ENCODE measurements around the gene SLC25A12. TPM values are rescaled to one million over a fixed set of nuclear protein-coding genes. Genes with fewer than 3 reads are reported as not detected.

The SLC25A12 gene
- total RNA-seq, 2 experiments from 2014 or later = 8.7 to 9.5 TPM

DNA sequence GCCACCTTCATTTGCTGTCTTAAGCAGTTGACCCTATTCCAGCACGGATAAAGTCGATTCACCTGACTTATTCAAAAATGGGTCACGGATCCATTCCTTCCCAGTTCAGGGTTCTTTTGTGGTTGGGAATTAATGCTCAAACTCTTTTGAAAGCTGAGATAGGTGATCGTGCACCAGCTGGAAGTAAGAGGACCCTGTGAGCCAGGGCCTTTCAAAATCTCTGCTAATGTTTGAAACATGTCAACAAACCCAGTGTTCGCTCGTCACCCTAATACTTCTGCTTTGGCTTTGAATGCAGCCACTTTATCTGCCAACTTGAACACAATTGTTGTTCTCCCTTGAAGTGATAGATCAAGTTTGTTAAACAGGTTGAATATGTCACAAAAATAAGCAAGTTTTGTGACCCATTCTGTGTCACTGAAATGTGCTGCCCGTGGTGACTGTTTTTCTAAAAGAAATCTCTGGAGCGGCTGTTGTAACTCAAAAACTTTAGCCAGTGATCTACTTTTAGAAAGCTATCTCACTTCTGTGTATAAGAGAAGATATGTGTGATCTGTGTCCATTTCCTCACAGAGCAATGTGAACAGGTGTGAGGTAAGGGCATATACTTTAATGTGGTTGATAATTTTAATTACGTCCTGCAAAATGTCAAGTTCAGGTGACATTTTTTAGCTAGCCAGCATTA, 45.2 kb upstream of the SLC25A12 start:
- TF ChIP-seq, protein P1, sequence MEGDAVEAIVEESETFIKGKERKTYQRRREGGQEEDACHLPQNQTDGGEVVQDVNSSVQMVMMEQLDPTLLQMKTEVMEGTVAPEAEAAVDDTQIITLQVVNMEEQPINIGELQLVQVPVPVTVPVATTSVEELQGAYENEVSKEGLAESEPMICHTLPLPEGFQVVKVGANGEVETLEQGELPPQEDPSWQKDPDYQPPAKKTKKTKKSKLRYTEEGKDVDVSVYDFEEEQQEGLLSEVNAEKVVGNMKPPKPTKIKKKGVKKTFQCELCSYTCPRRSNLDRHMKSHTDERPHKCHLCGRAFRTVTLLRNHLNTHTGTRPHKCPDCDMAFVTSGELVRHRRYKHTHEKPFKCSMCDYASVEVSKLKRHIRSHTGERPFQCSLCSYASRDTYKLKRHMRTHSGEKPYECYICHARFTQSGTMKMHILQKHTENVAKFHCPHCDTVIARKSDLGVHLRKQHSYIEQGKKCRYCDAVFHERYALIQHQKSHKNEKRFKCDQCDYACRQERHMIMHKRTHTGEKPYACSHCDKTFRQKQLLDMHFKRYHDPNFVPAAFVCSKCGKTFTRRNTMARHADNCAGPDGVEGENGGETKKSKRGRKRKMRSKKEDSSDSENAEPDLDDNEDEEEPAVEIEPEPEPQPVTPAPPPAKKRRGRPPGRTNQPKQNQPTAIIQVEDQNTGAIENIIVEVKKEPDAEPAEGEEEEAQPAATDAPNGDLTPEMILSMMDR (IDR thresholded peaks at IDR 0.05) = no peak
- Histone ChIP-seq H3K36me3 (ENCODE audit: insufficient read depth, low read length) (no peaks in the 10 kb centered on the region), H3K9me3 (ENCODE audit: control insufficient read depth in 1 of 2, insufficient read depth in 1 of 2, low read length in 2 of 2) (no peaks in the 10 kb centered on the region), H3K27me3 (ENCODE audit: control insufficient read depth in 1 of 2, insufficient read depth in 2 of 2, low read length in 2 of 2) (no peaks in the 10 kb centered on the region), H3K4me3 (ENCODE audit: low read length) (no peak overlapping the region), H3K4me1 (ENCODE audit: insufficient read depth, low read length) (peaks cover 3% of the 10 kb centered on the region), H3K27ac (ENCODE audit: low read depth in 1 of 2, low read length in 2 of 2) (no peak overlapping the region)
- peaks cover 29% of the 10 kb centered on the region for H3K36me3 Mint-ChIP-seq (ENCODE audit: low read depth)
- ATAC-seq (ENCODE audit: poor library complexity) = no peak
- H3K4me3 Mint-ChIP-seq = no peak overlapping the region
- CTCF ChIA-PET = no interaction called here
- no peak overlapping the region for H3K27ac Mint-ChIP-seq
- intact Hi-C loops (cut with DNase I, micrococcal nuclease) = no loop called here
- no peaks in the 10 kb centered on the region for H3K27me3 Mint-ChIP-seq
- no peak for DNase-seq
- no peaks in the 10 kb centered on the region for H3K9me3 Mint-ChIP-seq
- H3K4me1 Mint-ChIP-seq (ENCODE audit: low read depth) = peaks cover 47% of the 10 kb centered on the region
- POLR2A ChIA-PET = no interaction called here

DNA sequence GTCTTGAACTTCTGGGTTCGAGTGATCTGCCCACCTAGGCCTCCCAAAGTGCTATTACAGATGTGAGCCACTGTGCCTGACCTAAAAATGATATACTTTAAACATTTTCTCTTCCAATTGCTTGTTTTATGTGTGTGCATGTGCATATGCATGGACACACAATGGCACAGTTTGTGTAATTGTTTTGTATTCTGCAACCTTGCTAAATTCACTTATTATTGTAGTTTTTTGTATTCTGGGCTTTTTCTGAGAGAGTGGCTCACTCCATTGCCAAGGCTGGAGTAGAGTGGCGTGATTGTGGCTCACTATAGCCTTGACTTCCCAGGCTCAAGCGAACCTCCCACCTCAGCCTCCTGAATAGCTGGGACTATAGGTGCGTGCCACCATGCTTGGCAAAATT, 36.3 kb upstream of the SLC25A12 start:
- TF ChIP-seq, protein P1 (IDR thresholded peaks at IDR 0.05) = no peak
- DNase-seq (no peak), ATAC-seq (ENCODE audit: poor library complexity) (no peak)
- Histone ChIP-seq H3K9me3 (ENCODE audit: control insufficient read depth in 1 of 2, insufficient read depth in 1 of 2, low read length in 2 of 2) (no peaks in the 10 kb centered on the region), H3K4me3 (ENCODE audit: low read length) (no peak overlapping the region), H3K4me1 (ENCODE audit: insufficient read depth, low read length) (no peaks in the 10 kb centered on the region), H3K27me3 (ENCODE audit: control insufficient read depth in 1 of 2, insufficient read depth in 2 of 2, low read length in 2 of 2) (no peaks in the 10 kb centered on the region), H3K27ac (ENCODE audit: low read depth in 1 of 2, low read length in 2 of 2) (no peak overlapping the region), H3K36me3 (ENCODE audit: insufficient read depth, low read length) (peaks cover 40% of the 10 kb centered on the region)
- ChIA-PET CTCF (no interaction called here), POLR2A (interaction anchor here (1.4 kb wide), 1 partner anchor 8 kb away, joined by 5 read pairs; the partner anchor contains the start of gene HAT1)
- Mint-ChIP-seq H3K4me1 (ENCODE audit: low read depth) (peaks cover 65% of the 10 kb centered on the region), H3K4me3 (no peak overlapping the region), H3K27me3 (no peaks in the 10 kb centered on the region), H3K36me3 (ENCODE audit: low read depth) (peaks cover 67% of the 10 kb centered on the region), H3K27ac (no peak overlapping the region), H3K9me3 (no peaks in the 10 kb centered on the region)
- intact Hi-C loops (cut with DNase I, micrococcal nuclease) = no loop called here

DNA sequence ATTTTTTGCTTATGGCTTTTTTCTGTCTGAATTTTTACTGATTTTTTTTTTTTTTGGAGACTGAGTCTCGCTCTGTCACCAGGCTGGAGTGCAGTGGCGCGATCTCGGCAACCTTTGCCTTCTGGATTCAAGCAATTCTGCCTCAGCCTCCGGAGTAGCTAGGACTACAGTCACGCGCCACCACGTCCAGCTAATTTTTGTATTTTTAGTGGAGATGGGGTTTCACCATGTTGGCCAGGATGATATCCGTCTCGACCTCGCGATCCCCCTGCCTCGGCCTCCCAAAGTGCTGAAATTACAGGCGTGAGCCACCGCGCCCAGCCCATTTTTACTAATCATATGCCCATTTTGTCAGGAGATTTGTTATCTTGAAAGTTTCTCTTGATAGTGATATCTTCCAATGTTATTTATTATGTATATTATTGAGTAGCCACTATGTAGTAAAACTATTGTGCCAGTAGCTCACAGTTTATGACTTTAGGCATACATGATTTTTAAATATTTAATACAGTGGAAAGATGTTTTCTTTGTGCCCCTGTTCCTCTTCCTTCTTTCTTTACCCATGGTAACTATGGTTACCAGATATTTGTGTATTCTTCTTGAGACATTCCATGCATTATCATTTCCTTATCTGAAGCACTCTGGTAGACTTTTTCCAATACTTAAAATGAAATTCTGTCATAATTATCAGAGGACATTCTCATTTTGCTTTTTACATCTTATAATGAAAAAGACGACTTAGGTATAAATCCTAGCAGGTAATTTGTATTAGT, 30.3 kb upstream of the SLC25A12 start:
- POLR2A ChIA-PET = no interaction called here
- Histone ChIP-seq H3K36me3 (ENCODE audit: insufficient read depth, low read length) (peaks cover 21% of the 10 kb centered on the region), H3K27me3 (ENCODE audit: control insufficient read depth in 1 of 2, insufficient read depth in 2 of 2, low read length in 2 of 2) (no peaks in the 10 kb centered on the region), H3K4me3 (ENCODE audit: low read length) (no peak overlapping the region), H3K27ac (ENCODE audit: low read depth in 1 of 2, low read length in 2 of 2) (no peak overlapping the region), H3K9me3 (ENCODE audit: control insufficient read depth in 1 of 2, insufficient read depth in 1 of 2, low read length in 2 of 2) (no peaks in the 10 kb centered on the region), H3K4me1 (ENCODE audit: insufficient read depth, low read length) (peaks cover 18% of the 10 kb centered on the region)
- DNase-seq (peak in 1 of 14 experiments; percentile 5), ATAC-seq (ENCODE audit: poor library complexity) (no peak)
- Mint-ChIP-seq H3K36me3 (ENCODE audit: low read depth) (peaks cover 41% of the 10 kb centered on the region), H3K27me3 (no peaks in the 10 kb centered on the region), H3K4me3 (peak overlapping the region; percentile 100), H3K27ac (peak overlapping the region; percentile 93), H3K4me1 (ENCODE audit: low read depth) (peaks cover 60% of the 10 kb centered on the region), H3K9me3 (no peaks in the 10 kb centered on the region)
- TF ChIP-seq, protein P1 (IDR thresholded peaks at IDR 0.05) = no peak
- intact Hi-C loops (cut with DNase I, micrococcal nuclease) = loop anchor here in 1 of 2 experiments (5.0 to 10.0 kb wide), 3 partner anchors 237 to 560 kb away; partner anchors contain the start of genes DCAF17, DYNC1I2 and METTL8
- CTCF ChIA-PET = no interaction called here
